Dermis blood vessel endothelial cell (primary cell): Measurements from ENCODE around the gene ALKBH2. TPM values are rescaled to one million over a fixed set of nuclear protein-coding genes. Genes with fewer than 3 reads are reported as not detected.

Experiments used
- DNase-seq: peaks from one replicate; pipeline ENCODE4 v3.0.0; 2010
- total RNA-seq: library from RNA; depleted of rRNA; stranded (reverse); fragments of >200 nt; gene quantifications from 2 replicates; pipeline ENCODE4 v1.2.3, GENCODE V29; 2014

The ALKBH2 gene
- 5.5 and 8.0 TPM in 2 replicates for total RNA-seq

DNA sequence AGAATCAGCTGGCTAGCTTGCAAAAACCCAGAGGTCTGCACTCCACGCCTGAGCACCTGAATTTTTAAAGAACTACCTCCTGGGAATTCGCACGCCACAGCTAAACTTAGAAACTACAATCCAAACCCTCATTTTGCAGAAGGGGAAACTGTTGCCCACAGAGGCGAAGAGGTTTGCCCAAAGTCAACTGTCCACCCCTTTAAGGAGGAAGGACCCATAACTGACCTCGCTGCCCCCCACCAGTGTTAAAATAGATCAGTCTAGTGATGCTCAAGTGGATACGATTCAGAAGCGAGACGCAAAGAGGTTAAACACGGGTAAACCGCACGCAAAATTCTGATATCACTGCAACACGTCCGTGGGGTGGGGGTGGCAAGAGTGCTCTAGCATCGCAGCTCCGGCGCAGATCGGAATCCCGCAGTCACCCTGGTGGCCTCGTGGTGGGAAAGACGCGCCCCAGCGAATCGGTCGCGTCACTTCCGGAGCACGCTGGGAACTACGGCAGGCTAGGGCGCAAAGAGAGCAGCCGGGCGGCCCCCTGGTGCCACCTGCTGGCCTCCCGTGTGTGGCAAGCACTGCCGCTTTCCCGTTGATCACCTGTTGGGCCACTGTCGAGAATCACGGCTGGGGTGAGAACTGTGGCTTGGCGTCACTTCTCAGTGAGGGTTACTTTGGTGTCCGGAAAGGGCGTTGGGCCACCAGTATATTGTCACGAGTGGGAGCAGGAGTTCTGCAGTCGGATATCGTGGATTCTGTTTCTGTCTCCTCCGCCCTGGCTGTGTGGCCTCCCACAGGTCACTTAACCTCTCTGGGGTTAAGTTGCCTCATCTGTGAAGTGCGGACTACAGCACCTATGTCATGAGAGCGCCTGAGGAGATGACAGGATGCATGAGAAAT, at the start of gene ALKBH2:
Gene ALKBH2, minus strand, starts transcription at position 451 of the 897 bp plus-strand sequence. CDS start 686 bp downstream, outside the sequence.
- DNase-seq, result peak; percentile 96

DNA sequence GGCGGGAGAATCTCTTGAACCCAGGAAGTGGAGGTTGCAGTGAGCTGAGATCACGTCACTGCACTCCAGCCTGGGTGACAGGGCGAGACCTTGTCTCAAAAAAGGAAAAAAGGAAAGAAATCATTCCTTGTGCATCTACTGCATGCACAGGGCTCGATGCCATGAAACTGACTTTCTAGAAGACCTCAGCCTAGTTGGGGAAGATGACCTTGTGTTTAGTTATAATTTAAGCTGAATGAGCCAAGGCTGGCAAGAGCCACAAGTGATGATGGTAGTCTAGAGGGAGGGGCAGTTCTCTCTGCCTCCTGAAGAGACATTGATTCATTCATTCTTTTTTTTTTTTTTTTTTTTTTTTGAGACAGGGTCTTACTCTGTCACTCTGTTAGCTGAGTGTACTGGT, 47.3 kb upstream of the ALKBH2 start:
- no peak for DNase-seq

DNA sequence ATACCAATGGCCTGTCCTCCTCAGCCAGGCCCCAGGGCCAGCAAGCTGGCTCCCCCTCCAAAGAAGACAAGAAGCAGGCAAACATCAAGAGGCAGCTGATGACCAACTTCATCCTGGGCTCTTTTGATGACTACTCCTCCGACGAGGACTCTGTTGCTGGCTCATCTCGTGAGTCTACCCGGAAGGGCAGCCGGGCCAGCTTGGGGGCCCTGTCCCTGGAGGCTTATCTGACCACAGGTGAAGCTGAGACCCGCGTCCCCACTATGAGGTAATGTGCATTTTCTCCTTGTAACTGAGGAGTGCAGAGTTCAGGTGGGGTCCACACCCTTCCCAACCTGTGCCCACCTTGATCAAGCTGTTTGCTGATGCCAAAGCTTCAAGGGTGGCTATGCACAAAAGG, 46.5 kb upstream of the ALKBH2 start:
- no peak for DNase-seq

- no peak for DNase-seq
Observed at GRCh38 chr12:109139360-109139759, 46.1 kb upstream of the ALKBH2 start.

DNA sequence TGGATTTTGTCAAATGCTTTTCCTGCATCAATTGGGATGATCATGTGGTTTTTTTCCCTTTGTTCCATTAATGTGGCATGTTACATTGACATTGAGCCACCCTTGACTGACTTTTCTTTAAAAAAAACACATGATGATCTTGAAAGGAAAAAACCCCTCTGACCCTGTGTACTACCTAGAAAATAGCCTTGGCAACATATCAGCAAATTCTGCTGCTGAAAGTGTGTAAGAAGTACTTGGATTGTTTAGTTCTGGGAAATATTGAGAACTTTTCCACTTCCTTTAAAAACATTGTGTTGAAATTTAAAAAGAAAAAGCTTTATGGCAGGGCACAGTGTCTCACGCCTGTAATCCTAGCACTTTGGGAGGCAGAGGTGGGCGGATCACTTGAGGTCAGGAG, 43.8 kb upstream of the ALKBH2 start:
- DNase-seq, result peak; percentile 37

DNA sequence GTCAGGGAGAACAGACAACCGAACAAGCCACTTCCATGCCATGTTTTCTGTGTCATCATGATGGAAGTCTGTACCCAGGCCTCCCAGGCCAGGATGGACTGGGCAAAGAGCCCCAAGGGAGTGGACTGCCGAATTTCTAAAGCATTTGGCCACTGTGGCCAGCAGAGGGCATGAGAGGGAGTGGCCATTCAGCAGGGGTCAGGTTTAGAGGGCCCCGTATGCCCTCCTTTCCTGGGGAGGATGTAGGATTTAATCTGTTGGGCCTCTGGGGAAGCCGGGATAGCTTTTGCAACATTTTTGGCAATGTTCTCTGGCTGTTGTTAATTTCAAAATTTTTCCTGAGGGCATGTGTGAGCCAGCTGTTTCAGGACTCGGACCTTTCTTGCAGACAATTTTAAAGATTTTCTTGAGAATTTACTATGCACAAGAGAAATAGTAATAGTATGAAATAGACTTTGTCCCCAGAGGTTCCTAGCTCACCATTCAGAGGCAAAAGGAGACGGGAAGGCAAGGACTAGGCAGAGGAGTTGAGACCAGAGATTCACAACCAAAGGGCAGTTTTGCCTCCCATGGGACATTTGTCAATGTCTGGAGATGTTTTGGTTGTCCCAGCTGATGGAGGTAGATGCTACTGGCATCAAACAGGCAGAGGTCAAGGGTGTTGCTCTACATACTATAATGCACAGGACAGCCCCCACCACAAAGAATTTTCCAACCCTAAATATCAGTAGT, 41.1 kb upstream of the ALKBH2 start:
- peak; percentile 50 for DNase-seq

- no peak for DNase-seq
Observed at GRCh38 chr12:109131154-109132050, 38.1 kb upstream of the ALKBH2 start.

GRCh38 chr12:109130297-109131153, 37.3 kb upstream of the ALKBH2 start:
- DNase-seq, result no peak

DNA sequence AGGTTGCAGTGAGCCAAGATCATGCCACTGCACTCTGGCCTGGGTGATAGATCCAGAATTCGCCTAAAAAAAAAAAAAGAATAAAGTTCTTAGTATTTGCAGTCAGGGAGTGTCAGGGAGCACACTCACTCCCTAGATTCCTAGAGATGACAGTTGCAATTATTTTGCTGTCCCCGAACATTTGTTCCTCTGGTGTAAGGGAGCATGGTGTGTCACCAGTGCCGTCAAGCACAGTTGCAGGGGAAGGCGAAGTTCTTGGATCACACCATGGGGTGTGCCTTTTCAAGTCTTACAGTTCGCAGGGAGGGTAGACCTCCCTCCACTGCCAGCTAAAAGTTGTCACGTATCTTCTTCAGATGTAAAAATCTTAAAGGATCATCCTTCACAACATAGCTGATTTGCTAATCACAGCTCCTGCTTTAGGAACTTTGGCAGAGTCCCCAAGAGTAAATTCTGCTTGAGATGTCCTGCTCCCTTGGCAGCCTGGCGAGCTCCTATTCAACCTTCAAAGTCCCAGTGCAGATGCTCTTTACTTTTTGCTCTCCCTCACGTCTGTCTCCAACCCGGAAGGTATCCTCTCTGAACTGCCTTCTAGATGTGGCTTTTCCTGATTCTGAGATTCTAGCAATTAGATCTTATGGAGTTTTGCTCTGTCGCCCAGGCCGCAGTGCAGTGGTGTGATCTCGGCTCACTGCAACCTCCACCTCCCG, 34.4 kb upstream of the ALKBH2 start:
- no peak for DNase-seq

DNA sequence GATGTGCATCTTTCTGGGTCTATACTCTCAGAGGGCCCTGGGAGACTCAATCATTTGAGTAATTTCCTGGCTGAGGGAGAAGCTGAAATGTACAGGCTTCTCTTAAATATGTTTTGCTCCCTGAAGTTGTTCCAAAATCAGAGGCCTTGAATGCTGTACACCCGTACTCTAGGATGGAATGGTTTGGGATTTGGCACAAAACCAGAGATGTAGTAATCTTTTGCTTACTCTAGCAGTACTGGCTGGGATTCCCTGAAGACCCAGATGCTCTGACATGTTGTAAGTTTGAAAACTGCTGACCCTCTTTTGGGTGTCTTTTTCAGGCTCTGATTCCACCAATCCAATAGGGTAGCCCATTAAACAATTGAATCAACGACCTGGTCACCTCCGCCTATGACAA, 33.5 kb upstream of the ALKBH2 start:
- DNase-seq, result no peak

DNA sequence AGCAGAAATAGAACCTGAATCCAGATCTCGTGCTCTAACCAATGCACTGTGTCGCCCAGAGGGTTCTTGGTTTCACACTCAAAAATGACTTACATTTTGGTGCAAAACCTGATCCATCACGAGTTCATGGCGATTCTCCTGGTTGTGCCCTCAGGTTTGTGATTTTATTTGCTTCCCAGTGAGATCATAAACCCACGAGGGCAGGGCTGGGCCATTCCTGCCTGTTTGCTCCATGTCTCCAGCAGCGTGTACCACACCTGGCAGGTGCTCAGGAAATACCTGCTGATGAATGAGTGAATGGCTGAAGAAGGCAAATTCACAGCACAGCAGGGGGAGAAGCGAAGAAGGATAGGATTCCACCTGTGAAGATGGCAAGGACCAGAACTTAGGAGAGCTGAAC, 32.5 kb upstream of the ALKBH2 start:
- DNase-seq, result no peak

DNA sequence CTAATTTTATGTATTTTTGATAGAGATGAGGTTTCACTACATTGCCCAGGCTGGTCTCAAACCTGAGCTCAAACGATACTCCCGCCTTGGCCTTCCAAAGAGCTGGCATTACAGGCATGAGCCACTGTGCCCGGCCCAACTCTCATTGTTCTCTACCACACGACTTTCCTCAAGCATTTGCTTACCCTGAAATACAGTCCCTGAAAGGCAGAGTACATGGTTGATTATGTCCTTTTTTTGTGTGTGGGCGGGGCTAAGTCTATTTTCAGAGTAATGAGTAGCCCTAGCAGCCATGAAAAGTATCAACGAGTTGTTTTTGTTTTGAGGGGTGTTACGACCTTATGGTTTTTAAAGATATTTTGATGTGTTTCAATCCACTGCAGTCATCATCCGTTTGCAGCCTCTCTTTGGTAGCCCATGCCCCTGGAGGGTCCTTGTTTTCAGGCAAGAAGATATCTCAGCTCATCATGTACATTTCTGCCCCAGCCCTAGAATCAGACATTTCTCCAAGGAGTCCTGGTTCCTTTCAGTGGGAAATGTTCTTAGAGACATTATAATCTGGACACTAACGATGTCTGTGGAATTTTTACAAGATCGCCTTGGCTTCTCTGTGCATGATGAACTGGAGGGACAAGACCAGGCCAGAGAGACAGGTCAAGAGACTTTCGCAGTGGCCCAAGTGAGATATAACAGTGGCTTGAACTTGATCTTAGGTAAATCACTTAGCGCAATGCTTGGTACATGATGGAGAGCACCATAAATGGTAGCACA, 31.8 kb upstream of the ALKBH2 start:
- DNase-seq, result no peak

DNA sequence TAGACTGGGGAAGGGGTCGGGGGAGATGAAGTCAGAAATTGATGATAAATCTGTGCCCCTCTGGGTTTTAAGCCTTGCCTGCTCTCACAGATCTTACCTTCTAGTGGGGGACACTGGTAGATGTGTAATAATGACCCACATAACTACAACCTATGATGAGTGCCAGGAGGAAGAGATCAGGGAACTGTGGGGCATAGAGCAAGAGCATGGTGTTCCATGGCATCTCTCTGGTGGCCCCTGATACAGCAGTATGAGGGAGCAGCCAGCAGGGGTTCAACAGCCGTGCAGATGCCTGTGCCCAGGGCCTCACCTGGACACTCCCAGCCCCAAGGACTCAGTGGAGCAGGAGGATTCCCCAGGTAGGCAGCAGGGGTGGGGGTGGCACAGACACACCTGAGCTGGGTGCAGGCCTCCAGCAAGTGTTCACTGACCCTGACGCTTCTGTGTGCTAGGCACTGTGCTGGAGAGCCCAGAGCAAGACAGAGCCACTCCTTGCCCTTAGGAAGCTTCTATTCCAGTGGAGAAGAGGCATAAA, 28.1 kb upstream of the ALKBH2 start:
- DNase-seq, result no peak

DNA sequence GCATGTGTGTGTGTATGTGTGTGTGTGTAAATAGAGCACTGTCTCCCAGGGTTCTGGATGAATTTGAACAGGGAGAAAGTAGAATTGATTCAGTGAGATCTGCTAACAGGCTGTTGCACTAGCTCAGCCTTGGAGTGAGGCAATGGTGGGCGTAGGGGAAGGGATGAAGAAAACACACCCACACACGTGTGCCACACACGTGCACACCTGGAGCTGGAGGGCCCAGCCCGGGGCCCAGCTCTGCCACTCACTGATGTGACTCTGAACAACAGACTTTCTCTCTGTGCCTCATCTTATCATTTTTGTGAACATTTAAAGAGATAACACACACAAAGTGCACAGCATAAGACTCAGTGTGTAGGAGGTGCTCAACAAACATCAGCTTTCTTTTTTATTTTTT, 27.3 kb upstream of the ALKBH2 start:
- DNase-seq, result no peak

DNA sequence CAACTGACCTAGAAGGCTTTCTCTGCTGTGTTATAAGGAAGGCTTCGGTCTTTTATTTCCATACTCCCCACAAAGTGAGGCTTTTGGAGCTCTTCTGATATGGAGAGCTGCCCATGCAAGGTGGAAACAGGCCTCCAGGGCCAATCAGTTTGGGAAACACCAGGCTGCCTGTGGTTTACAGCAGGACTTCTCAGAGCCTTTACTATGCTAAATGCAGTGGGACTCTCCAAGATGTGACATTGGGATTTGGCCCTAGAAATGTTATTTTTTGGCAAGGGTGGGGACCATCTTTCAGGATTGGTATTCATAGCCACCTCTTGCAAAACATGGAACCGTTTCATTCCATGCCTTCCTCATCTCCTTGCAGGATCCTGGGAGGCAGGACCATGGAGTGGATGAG, 26.8 kb upstream of the ALKBH2 start:
- no peak for DNase-seq

DNA sequence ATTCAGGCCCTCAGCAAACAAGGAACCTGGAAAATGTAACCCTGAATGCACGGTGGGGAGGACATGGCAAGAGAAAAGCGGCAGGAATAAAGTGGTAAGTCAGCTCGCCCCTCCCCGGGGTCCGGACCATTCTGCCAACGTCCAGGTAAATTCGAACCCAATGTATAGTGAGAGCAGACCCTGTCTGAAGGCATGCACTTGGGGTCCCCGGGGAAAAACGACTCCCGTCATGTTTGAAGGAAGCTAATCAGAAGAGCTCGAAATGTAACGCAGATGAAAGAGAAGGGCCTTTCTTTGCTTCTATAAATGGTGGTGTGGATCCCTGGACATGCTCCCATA, 23.3 kb upstream of the ALKBH2 start:
- no peak for DNase-seq

GRCh38 chr12:109115758-109116610, 22.7 kb upstream of the ALKBH2 start, which contains the start of gene ACACB:
Gene ACACB (plus strand): TSS chr12:109116587. CDS start chr12:109139406, 22,819 bp downstream.
- no peak for DNase-seq

GRCh38 chr12:109115404-109115757, 22.1 kb upstream of the ALKBH2 start:
- no peak for DNase-seq

DNA sequence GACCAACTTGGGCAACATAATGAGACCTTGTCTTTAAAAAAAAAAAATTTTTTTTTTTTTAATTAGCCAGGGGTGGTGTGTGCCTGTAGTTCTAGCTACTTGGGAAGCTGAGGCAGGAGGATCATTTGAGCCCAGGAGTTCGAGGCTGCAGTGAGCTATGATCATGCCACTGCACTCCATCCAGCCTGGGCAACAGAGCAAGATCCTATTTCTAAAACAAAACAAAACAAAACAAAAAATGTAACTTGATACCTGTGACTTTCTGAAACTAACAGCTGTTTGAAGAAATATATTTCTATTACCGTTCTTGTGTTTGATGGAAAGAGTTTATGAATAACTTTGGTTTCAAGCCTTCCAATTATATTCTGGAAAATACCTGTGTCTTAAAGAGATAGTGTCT, 21.4 kb upstream of the ALKBH2 start:
- no peak for DNase-seq
